Activated naive CD4-positive, alpha-beta T cell treated with anti-CD3 and anti-CD28 coated beads, Interleukin-2, amount 10 ng/mL, durations not matched to agents 7 days and 5 days (primary cell): Measurements from ENCODE around the gene SOX8.

Experiments
- CTCF ChIA-PET: fragments of 350-600 bp; sonication (Branson Sonifier 250); formaldehyde crosslinking; loops from one replicate; lab custom pipeline; 2021; ENCODE audit warnings: antibody characterized with exemption; lab: Charles Lee
- DNase-seq: peaks from one replicate; pipeline ENCODE4 v3.0.0-alpha.2; 2020
- H3K27ac Mint-ChIP-seq: one replicate; pipeline ENCODE4 v1.8.0; 2021; ENCODE audit warnings: mild to moderate bottlenecking, moderate library complexity, mixed read lengths
- H3K27me3 Mint-ChIP-seq: one replicate; pipeline ENCODE4 v1.8.0; 2021; ENCODE audit warnings: mild to moderate bottlenecking, mixed read lengths
- H3K36me3 Mint-ChIP-seq: one replicate; pipeline ENCODE4 v1.8.0; 2021; ENCODE audit warnings: mixed read lengths
- H3K4me1 Mint-ChIP-seq: one replicate; pipeline ENCODE4 v1.8.0; 2021; ENCODE audit warnings: mixed read lengths
- H3K4me3 Mint-ChIP-seq: one replicate; pipeline ENCODE4 v1.8.0; 2021; ENCODE audit warnings: mild to moderate bottlenecking, moderate library complexity, mixed read lengths
- H3K9me3 Mint-ChIP-seq: one replicate; pipeline ENCODE4 v1.8.0; 2021; ENCODE audit warnings: mixed read lengths

SOX8 gene

GRCh38 chr16:974001-974601 lies 7.5 kb upstream of the SOX8 start:
- CTCF ChIA-PET = no interaction called here
- Mint-ChIP-seq H3K27ac (no peak overlapping the region), H3K27me3 (peaks cover 48% of the 10 kb centered on the region), H3K4me1 (peaks cover 11% of the 10 kb centered on the region), H3K9me3 (no peaks in the 10 kb centered on the region), H3K4me3 (no peak overlapping the region), H3K36me3 (no peaks in the 10 kb centered on the region)
- no peak for DNase-seq

- CTCF ChIA-PET = interaction anchor here (0.6 kb wide), 1 partner anchor 85 kb away, joined by 3 read pairs; no protein-coding TSS in a partner anchor
- Mint-ChIP-seq H3K4me3 (no peak overlapping the region), H3K4me1 (peaks cover 9% of the 10 kb centered on the region), H3K9me3 (no peaks in the 10 kb centered on the region), H3K27ac (no peak overlapping the region), H3K36me3 (no peaks in the 10 kb centered on the region), H3K27me3 (peaks cover 54% of the 10 kb centered on the region)
- DNase-seq = no peak
Measured at GRCh38 chr16:974611-975261, 6.8 kb upstream of the SOX8 start.

- H3K4me3 Mint-ChIP-seq = no peak overlapping the region
- peaks cover 7% of the 10 kb centered on the region for H3K4me1 Mint-ChIP-seq
- no peaks in the 10 kb centered on the region for H3K9me3 Mint-ChIP-seq
- no peaks in the 10 kb centered on the region for H3K36me3 Mint-ChIP-seq
- H3K27ac Mint-ChIP-seq = no peak overlapping the region
- no peak for DNase-seq
- CTCF ChIA-PET = interaction anchor here (0.6 kb wide), 1 partner anchor 85 kb away, joined by 3 read pairs; no protein-coding TSS in a partner anchor
- H3K27me3 Mint-ChIP-seq = peaks cover 60% of the 10 kb centered on the region
Measured at GRCh38 chr16:975291-975690, 6.3 kb upstream of the SOX8 start.

- peaks cover 66% of the 10 kb centered on the region for H3K27me3 Mint-ChIP-seq
- CTCF ChIA-PET = no interaction called here
- no peak overlapping the region for H3K27ac Mint-ChIP-seq
- H3K4me1 Mint-ChIP-seq = peaks cover 8% of the 10 kb centered on the region
- peak; percentile 45 for DNase-seq
- H3K9me3 Mint-ChIP-seq = no peaks in the 10 kb centered on the region
- H3K36me3 Mint-ChIP-seq = no peaks in the 10 kb centered on the region
- no peak overlapping the region for H3K4me3 Mint-ChIP-seq
Measured at GRCh38 chr16:976389-976931, 5.1 kb upstream of the SOX8 start.

- peaks cover 63% of the 10 kb centered on the region for H3K27me3 Mint-ChIP-seq
- CTCF ChIA-PET = no interaction called here
- H3K27ac Mint-ChIP-seq = no peak overlapping the region
- no peaks in the 10 kb centered on the region for H3K36me3 Mint-ChIP-seq
- H3K4me3 Mint-ChIP-seq = no peak overlapping the region
- no peak for DNase-seq
- peaks cover 2% of the 10 kb centered on the region for H3K4me1 Mint-ChIP-seq
- no peaks in the 10 kb centered on the region for H3K9me3 Mint-ChIP-seq
Measured at GRCh38 chr16:977081-977701, 4.4 kb upstream of the SOX8 start.

GRCh38 chr16:977896-978295 lies 3.7 kb upstream of the SOX8 start:
- Mint-ChIP-seq H3K27ac (no peak overlapping the region), H3K4me3 (no peak overlapping the region), H3K4me1 (peaks cover 5% of the 10 kb centered on the region)

GRCh38 chr16:978403-978802 lies 3.2 kb upstream of the SOX8 start:
- H3K9me3 Mint-ChIP-seq = no peaks in the 10 kb centered on the region
- peaks cover 5% of the 10 kb centered on the region for H3K4me1 Mint-ChIP-seq
- no peaks in the 10 kb centered on the region for H3K36me3 Mint-ChIP-seq
- no peak overlapping the region for H3K27ac Mint-ChIP-seq
- H3K4me3 Mint-ChIP-seq = no peak overlapping the region
- CTCF ChIA-PET = no interaction called here
- DNase-seq = no peak
- H3K27me3 Mint-ChIP-seq = peaks cover 64% of the 10 kb centered on the region

More at GRCh38 chr16:977896-978295, 3.7 kb upstream of the SOX8 start:
- DNase-seq = no peak
- H3K36me3 Mint-ChIP-seq = no peaks in the 10 kb centered on the region
- no peaks in the 10 kb centered on the region for H3K9me3 Mint-ChIP-seq
- CTCF ChIA-PET = no interaction called here
- peaks cover 63% of the 10 kb centered on the region for H3K27me3 Mint-ChIP-seq

- Mint-ChIP-seq H3K27ac (no peak overlapping the region), H3K27me3 (peaks cover 70% of the 10 kb centered on the region), H3K4me1 (peaks cover 5% of the 10 kb centered on the region), H3K36me3 (no peaks in the 10 kb centered on the region), H3K4me3 (no peak overlapping the region), H3K9me3 (no peaks in the 10 kb centered on the region)
- DNase-seq = no peak
- CTCF ChIA-PET = no interaction called here
Measured at GRCh38 chr16:979147-979546, 2.4 kb upstream of the SOX8 start.

- no peaks in the 10 kb centered on the region for H3K36me3 Mint-ChIP-seq
- H3K27me3 Mint-ChIP-seq = peaks cover 73% of the 10 kb centered on the region
- H3K9me3 Mint-ChIP-seq = no peaks in the 10 kb centered on the region
- CTCF ChIA-PET = interaction anchor here (0.9 kb wide), 1 partner anchor 268 kb away, joined by 3 read pairs; no protein-coding TSS in a partner anchor
- H3K4me1 Mint-ChIP-seq = peaks cover 5% of the 10 kb centered on the region
- H3K27ac Mint-ChIP-seq = no peak overlapping the region
- no peak overlapping the region for H3K4me3 Mint-ChIP-seq
- DNase-seq = no peak
Measured at GRCh38 chr16:979859-980594, 1.5 kb upstream of the SOX8 start.

- no peaks in the 10 kb centered on the region for H3K36me3 Mint-ChIP-seq
- H3K27me3 Mint-ChIP-seq = peaks cover 78% of the 10 kb centered on the region
- H3K27ac Mint-ChIP-seq = no peak overlapping the region
- no peaks in the 10 kb centered on the region for H3K9me3 Mint-ChIP-seq
- no peak overlapping the region for H3K4me3 Mint-ChIP-seq
- DNase-seq = no peak
- CTCF ChIA-PET = interaction anchor here (0.9 kb wide), 1 partner anchor 268 kb away, joined by 3 read pairs; no protein-coding TSS in a partner anchor
- H3K4me1 Mint-ChIP-seq = peaks cover 5% of the 10 kb centered on the region
Measured at GRCh38 chr16:980595-980854, 1.0 kb upstream of the SOX8 start.

GRCh38 chr16:982145-983043 lies 824 bp downstream of the SOX8 start:
- Mint-ChIP-seq H3K4me1 (peaks cover 5% of the 10 kb centered on the region), H3K9me3 (no peaks in the 10 kb centered on the region), H3K4me3 (peak overlapping the region; percentile 15), H3K27me3 (peaks cover 63% of the 10 kb centered on the region), H3K36me3 (no peaks in the 10 kb centered on the region), H3K27ac (no peak overlapping the region)
- DNase-seq = no peak
- CTCF ChIA-PET = no interaction called here

GRCh38 chr16:983044-984030 lies 1.8 kb downstream of the SOX8 start:
- Mint-ChIP-seq H3K4me3 (peak overlapping the region; percentile 15), H3K9me3 (no peaks in the 10 kb centered on the region), H3K27ac (no peak overlapping the region), H3K4me1 (peaks cover 5% of the 10 kb centered on the region), H3K27me3 (peaks cover 61% of the 10 kb centered on the region), H3K36me3 (no peaks in the 10 kb centered on the region)
- no peak for DNase-seq
- CTCF ChIA-PET = no interaction called here
